Measurements from ENCODE around the gene UQCR10.

- TF ChIP-seq POLR2A (IDR thresholded peaks at IDR 0.05; ENCODE audit: low read length), result no peak
- TF ChIP-seq GATA1 (IDR thresholded peaks at IDR 0.05; ENCODE audit: low read depth, low read length), result no peak
Observed at GRCh38 chr22:29740216-29740615, 27.0 kb upstream of the UQCR10 start.

Measured in erythroblast (primary cell).